Measurements from ENCODE around the gene PACC1.
"Not testable (repeated sequence)": the region's sequence is repeated elsewhere in the genome, so short reads cannot be mapped to it uniquely, and the experiment has no call there.

PACC1 gene

DNA sequence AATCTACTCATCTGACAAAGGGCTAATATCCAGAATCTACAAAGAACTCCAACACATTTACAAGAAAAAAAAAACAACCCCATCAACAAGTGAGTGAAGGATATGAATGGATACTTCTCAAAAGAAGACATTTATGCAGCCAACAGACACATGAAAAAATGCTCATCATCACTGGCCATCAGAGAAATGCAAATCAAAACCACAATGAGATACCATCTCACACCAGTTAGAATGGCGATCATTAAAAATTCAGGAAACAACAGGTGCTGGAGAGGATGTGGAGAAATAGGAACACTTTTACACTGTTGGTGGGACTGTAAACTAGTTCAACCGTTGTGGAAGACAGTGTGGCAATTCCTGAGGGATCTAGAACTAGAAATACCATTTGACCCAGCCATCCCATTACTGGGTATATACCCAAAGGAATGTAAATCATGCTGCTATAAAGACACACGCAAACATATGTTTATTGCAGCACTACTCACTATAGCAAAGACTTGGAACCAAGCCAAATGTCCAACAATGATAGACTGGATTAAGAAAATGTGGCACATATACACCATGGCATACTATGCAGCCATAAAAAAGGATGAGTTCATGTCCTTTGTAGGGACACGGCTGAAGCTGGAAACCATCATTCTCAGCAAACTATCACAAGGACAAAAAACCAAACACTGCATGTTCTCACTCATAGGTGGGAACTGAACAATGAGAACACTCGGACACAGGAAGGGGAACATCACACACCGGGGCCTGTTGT, 18.8 kb downstream of the PACC1 start:
- not testable (repeated sequence) for DNase-seq (ENCODE audit: low read depth)

DNA sequence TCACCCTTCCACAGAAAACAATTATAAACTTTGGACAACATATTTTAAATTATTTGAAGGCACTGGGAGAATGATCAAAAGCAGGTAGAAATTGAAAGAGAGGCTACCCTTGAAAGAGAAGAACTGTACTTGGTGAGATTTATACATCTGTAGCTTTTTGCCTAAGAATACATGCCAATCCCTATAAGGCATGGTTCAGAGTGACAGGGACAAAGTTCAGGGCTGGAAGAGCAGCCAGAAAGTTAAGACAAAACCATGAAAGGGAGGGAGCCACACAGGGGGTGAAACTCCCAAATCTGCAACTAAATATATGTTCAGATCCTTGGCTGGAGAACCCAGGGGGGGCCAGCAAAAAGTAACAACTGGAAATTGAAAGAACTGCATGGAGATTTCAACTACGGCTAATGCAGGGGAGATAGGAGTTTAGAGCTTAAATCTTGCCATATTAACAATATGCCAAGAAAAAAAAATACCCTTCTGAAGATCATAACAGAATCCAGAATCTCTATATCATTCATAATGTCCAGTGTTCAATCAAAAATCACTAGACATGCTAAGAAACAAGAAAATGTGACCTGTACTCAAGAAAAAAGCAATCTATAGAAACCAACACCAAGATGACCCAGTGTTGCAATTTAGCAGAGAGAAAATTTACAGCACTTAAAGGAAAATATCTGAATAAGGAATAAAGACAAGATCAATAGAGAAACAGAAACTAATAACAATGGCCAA, 25.5 kb downstream of the PACC1 start:
- no peak for DNase-seq (ENCODE audit: low read depth)

DNA sequence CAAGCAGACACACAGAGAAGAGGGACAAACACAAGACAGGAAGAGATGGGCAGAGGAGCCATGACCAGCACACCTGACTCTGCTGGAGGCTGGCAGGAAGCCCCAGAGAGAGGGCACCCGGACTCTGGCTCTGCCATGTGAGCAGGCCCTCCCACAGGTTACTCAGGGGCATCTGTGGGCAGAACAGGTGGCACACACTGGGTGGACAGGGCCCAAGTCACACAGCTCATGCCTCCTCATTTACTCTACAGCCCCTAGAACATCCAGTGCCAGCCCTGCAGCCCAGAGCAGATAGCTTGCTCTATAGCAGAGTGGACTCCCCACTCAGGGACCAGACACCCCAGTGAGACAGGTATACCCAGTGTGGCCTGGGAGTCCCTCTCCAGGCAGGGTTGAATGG, 28.7 kb downstream of the PACC1 start:
- no peak for DNase-seq (ENCODE audit: low read depth)

DNA sequence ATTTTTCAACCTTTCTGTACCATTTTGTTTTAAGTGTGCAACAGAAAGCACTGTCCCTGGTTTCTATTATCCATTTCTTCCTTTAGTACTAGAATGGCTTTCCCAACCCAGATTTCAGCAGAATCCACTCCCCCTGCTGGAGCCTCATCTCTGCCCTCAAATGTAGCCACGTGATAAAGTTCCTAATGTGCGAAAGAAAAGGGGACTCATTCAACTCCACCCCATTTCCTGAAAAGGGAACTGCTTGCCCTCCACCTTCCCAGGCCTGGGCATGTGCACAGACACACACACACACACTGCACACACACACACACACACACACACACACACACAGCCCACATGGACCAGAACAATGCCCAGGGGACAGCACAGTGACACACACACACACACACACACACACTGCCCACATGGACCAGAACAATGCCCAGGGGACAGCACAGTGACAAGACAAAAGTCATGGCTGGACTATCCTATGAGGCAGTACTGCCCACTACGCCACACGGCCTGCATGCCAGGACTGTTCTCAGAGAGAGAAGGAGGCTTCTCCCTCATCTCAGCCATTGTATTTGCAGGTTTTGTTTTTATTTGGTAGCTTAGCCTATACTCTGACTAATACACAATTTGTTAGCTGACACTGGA, 33.2 kb downstream of the PACC1 start:
- DNase-seq (ENCODE audit: low read depth) = no peak

DNA sequence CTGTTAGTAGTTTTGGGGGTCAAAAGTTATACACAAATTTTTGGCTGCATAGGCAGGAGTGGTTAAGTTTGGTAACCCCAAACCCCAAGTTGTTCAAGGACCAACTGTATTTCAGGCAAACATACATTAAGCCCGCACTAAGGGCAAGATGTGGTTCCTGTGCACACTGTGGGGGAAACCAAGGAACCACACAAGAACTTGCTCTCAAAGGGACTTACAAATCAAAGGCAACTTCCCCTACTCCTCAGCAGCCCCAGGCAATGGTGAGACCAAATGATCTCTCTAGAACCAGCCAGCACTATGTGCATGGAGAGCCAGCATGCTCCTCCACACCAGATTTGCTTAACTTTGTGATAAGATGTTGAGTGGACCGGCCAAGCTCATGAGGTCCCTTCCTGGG, 35.3 kb downstream of the PACC1 start:
- no peak for DNase-seq (ENCODE audit: low read depth)

DNA sequence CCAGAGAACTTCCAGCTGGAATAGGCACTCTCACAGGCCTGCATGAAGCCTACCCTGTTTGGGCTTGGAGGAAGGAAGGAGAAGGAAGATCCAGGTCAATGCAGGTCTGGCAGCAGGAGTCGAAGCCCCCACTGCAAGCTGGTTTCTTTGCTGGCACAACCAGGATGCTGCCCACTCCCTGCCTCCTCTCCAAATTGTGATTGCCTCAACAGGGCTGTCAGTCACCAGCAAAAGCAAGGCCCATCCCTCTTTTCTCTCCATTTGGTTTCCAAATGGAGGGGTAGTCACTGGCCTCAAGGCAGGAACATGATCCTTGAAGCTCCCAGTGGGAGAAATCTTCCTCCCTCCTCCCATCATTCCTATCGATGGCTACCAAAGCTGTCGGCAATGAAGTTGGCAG, 37.0 kb downstream of the PACC1 start:
- DNase-seq (ENCODE audit: low read depth) = no peak

DNA sequence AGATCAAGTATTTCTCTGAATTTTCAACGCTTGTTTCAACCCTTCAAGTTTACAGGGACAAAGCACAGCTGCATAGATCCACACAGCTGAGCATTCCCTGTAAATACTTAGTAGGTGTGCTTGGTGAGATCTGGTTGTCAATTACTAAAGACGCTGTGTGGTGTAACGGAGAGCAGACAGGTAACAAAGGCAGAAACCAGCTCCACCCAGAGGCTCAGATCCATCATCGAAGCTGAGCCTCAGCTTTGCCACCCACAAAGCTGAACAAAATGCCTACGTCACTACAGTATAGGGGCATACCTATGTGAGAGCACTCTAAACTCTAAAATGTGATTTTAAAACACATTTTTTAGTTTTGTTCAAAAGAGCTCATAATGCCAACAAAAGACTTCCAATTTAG, 38.7 kb downstream of the PACC1 start:
- DNase-seq (ENCODE audit: low read depth) = no peak

DNA sequence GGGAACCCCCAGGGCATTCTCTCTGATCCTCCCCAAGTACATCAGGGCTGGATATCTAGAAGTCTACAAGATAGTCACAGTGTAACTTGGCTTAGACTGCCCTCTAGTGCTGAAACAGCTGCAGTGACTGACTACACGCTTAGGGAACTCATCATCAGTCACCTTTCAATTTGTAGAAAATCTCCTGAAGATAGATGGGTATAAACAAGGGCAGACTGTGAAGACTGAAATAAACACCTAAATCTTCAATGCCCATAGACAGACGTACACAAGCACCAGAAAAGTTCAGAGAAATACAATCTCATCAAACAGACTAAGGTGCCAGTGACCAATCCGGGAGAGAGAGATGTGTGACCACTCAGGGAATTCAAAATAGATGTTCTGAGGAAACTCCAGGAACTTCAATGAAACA, 46.6 kb downstream of the PACC1 start:
- DNase-seq (ENCODE audit: low read depth) = peak; percentile 52

DNA sequence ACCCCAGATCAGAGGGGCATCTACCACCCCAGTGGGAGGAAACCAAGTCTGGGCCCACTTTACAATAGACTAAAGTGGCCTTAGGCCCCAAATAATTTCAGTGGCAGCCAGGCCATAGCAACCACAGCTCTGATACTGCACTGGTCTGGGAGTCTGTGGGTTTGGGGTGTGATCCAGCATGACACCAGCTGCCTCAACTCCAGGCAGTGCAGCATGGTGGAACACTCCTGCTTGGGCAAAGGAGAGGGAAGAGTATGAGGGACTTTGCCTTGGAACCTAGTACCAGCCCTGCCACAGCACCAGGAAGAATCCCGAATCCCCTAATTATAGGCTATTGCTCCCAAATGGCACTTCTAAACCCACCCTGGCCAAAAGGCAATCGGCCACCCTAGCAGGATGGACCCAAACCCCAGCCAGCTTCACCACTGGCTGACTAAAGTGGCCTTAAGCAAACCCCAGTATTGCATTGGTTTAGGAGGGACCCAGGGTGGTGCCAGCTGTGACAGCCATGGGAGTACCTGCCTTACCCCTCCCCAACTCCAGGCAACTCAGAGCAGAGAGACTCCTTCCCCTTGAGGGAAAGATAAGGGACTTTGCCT, 47.1 kb downstream of the PACC1 start:
- no peak for DNase-seq (ENCODE audit: low read depth)

DNA sequence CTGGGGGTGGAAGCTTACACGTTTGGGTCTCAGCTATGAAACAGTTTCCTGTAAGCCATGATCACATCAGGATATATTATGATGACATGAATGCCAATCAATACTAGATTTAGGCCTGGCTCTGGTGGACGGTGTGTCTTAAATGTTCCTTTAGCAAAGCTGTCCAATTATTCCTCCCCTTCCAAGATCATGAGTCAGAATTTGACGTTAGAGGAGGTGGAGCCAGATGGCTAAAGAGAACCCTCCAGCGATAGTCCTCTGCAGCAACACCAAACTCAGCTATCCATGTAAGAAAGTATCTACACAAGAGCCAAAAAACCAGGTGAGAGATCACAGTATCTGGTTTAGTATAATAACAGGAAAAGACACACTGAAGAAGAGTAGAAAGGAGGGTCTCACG, 47.8 kb downstream of the PACC1 start:
- peak; percentile 47 for DNase-seq (ENCODE audit: low read depth)

DNA sequence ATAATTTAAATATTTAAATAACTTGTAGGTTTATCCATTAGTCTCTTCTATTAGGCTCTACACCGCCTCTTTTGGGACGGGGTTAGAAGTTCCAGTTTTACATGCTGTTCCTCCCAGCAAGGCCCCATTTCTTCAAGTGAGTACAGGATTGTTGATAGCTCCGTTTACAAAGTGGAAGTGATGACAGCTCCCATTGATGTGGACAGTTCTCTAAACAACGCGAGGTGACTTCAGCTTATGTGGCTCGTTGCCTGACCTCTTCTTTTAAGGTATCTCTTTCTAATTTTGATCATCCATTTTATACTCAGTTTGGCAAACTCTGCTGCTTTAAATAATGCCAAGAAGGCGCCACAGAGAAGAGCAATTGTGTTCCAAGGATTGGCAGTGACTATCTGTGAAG, 49.7 kb downstream of the PACC1 start:
- DNase-seq (ENCODE audit: low read depth) = no peak

DNA sequence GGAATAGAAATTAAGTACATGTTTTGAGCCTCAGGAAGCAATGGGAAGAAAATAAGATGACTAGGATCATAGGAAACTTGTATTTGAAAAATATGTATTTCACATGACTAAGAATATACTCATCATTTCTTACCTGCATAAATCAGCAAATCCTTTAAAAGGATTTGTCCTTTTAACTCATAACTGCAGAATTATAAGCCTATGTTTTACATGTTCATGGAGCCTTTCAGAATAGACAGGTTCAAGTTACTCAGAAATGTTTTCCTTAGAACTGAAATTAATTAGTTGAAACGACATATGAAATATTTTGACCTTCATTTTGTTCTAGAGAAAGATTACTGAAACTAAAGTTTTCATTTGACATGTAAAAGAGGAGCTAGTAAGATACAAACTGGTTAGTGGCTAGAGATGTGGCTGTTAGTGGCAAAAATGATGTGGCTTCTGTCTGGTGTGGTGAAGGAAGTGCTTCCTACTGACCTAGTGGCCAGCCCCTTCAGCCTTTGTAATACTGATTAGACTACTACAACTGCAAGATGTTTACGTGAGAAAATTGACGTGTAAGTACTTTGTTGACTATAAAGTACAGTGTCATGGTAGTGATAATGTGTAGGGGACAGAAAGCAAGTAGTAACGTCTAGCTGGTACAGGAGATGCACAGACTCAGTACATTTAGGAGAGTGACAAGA, 54.7 kb downstream of the PACC1 start:
- DNase-seq (ENCODE audit: low read depth) = no peak

DNA sequence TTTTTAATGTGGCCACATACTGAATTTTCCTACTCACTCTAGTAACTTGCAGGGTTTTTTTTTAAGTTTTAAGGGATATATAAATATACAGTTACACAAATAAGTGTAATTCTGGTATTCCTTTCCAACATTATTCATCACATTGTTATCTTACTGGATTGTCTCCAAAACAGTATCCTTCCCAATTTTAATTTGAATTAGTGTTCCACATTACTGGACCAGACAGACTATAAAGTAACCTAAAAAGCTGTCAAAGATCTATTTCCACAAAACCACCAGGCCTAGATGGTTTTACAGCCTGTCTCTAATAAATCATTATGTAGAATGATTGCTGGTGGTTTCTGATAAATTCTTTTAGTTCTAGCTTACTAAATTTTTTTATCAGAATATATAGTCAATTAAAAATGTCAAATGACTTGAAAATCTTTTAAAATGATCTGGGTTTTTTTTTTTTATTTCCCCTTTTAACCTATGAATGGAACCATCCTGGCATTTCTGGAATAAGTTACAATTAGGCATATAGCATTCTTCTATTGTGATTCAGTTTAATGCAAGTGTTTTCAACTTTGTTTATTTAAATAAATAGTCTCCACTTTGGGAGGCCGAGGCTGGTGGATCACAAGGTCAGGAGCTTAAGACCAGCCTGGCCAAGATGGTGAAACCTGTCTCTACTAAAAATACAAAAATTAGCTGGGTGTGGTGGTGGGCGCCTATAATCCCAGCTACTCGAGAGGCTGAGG, 59.3 kb downstream of the PACC1 start:
- peak; percentile 13 for DNase-seq (ENCODE audit: low read depth)

DNA sequence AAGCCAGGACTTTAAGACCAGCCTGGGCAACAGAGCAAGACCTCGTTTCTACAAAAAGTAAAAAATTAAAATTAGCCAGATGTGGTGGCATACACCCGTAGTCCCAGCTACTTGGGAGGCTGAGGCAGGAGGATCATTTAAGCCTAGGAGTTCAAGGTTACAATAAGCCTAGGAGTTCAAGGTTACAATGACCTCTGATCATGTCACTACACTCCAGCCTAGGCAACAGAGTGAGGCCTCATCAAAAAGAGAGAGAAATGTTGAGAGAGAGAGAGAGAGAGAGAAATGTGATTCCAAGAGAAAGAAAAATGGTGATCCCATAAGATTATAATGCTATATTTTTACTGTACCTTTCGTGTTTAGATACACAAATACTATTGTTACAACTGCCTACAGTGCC, 60.2 kb downstream of the PACC1 start:
- DNase-seq (ENCODE audit: low read depth) = no peak

DNA sequence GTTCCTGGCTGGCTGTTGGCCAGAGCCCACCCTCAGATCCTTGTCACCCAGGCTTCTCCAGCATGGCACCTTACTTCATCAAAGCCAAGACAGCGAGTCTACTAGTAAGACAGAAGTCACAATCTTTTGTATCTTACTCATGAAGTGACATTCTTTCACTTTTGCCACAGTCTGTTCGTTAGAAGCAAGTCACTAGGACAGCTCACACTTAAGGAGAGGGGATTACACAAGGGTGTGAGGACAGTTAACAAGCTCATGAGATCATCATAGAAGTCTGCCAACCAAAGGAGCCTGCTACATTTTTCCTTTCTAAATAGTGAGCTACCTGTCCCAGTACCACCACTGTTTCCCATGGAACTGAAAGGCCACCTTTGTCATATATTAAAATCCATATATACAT, 61.5 kb downstream of the PACC1 start:
- no peak for DNase-seq (ENCODE audit: low read depth)

DNA sequence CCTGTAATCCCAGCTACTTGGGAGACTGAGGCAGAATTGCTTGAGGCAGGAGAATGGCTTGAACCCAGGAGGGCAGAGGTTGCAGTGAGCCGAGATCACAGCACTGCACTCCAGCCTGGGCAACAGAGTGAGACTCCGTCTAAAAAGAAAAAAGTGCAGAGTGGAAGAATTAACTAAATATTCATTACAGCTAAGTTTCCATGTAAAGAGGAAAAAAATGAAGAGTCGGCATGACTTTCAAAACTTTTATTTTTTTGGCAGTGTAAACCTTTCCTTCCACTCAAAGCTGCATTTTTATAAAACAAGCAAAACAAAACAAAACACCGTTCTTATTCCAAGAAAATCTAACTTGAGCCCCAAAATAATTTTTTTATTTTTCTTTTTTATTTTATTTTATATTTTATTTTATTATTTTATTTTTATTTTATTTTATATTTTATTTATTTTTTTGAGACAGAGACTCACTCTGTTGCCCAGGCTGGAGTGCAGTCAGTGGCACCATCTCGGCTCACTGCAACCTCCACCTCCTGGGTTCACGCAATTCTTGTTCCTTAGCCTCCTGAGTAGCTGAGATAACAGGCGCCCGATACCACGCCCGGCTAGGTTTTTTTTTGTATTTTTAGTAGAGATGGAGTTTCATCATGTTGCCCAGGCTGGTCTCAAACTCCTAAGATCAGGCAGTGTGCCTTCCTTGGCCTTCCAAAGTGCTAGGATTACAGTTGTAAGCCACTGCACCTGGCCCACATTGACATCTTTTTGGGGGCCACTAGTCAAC, 62.9 kb downstream of the PACC1 start:
- no peak for DNase-seq (ENCODE audit: low read depth)

DNA sequence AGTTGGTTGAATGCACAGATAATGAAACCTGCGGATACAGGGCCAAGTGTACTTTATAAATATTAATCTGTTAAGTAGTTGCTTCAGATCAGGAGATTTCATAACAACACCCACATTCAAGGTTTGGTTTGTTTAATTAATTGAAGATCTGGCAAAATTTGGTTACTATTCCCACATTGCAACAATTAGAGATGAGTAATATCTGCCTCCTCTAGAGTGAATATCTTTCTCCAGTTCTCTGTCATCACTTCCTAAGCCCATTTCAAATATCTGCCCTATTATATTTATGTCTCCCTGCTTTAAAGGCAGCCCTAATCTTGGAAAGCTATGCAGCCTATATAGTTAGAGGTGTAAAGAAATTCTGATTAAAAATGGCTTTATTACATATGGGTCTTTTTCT, 68.1 kb downstream of the PACC1 start:
- DNase-seq (ENCODE audit: low read depth) = no peak

DNA sequence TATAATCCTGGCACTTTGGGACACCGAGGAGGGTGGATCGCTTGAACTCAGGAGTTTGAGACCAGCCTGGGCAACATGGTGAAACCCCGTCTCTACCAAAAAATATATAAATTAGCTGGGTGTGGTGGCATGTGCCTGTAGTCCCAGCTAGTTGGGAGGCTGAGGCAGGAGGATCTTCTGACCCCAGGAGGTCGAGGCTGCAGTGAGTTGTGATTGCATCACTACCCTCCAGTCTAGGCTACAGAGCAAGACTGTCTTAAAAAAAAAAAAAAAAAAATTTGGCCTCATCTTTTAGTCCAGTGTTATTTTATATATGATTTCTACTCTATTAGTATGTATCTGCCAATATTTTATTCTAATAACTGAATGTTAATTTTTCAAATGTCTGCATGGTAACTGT, 69.8 kb downstream of the PACC1 start:
- DNase-seq (ENCODE audit: low read depth) = no peak

DNA sequence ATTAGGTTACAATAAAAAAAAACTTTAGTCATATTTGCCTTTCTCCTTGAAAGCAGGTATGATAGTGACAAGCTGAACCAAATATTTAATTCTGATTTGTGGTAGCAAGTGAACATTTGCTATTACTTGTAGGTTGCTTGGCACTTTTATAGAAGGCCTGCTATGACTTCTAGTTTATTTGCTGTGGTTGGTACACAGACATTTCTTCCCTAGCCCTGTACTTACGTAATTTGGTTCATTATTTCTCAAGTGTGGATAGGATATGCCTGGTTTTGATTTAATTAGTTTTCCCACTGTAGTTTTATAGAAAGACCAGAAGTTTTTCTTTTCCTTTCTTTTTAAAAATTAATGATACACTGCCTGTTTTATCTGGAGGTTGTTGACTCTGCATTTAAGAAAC, 73.6 kb downstream of the PACC1 start:
- DNase-seq (ENCODE audit: low read depth) = no peak

DNA sequence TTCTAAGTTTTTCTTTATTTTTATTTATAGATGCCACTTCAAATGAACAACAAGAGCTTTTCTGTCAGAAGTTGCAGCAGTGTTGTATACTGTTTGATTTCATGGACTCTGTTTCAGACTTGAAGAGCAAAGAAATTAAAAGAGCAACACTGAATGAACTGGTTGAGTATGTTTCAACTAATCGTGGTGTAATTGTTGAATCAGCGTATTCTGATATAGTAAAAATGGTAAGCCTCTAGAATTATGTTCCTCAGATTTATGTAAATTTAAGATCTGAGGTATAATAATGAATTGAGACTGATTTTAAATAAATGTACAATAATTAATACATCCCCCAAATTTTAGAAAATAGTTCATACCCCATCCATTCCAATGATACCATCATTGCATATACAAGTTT, 85.6 kb downstream of the PACC1 start:
- no peak for DNase-seq (ENCODE audit: low read depth)

DNA sequence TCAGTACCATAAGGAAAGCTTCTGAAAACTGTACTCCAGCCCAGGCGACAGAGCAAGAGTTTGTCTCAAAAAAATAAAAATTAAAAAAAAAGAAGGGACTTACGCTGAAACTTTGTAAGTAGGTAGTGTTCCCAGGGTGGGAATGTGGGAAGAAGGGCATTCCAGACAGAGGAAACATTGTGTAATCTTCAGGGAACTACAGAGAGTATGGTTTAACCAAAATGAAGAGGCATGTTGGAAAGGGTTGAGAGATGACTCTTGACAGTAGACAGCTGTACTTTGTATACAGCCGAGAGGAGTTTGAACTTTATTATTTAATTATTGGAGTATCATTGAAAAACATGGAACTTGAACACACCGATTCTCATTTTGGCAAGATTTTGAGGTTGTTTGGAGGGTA, 86.4 kb downstream of the PACC1 start:
- DNase-seq (ENCODE audit: low read depth) = no peak

Measured in stromal cell of bone marrow (primary cell).